WTC11 (cell line): ENCODE results near the gene NECAB3. TPM values are rescaled to one million over a fixed set of nuclear protein-coding genes. Genes with fewer than 3 reads are reported as not detected.

Experiments
- ATAC-seq: fragments of 200-7000 bp; cut with Tn5 transposase; 2 replicates; pipeline ENCODE4 v1.10.0; 2021; ENCODE audit warnings: mild to moderate bottlenecking, moderate library complexity
- CTCF ChIA-PET: fragments of 300-600 bp; sonication (Branson Sonifier 250); formaldehyde crosslinking; loops from one replicate; lab custom pipeline; 2021; ENCODE audit warnings: antibody characterized with exemption; lab: Charles Lee
- POLR2A ChIA-PET: fragments of 350-600 bp; sonication (Branson Sonifier 250); formaldehyde crosslinking; loops from one replicate; lab custom pipeline; 2021; ENCODE audit warnings: antibody characterized with exemption; lab: Charles Lee
- DNase-seq: peaks from one replicate; pipeline ENCODE4 v3.0.0; 2021; ENCODE audit warnings: low spot score
- H3K27ac Mint-ChIP-seq: 2 replicates; pipeline ENCODE4 v1.8.0; 2021; ENCODE audit warnings: mixed read lengths
- H3K27me3 Mint-ChIP-seq: 2 replicates; pipeline ENCODE4 v1.8.0; 2021; ENCODE audit warnings: low read depth, mild to moderate bottlenecking, moderate library complexity, mixed read lengths
- H3K36me3 Mint-ChIP-seq: 2 replicates; pipeline ENCODE4 v1.8.0; 2021; ENCODE audit warnings: mixed read lengths
- H3K4me1 Mint-ChIP-seq: 2 replicates; pipeline ENCODE4 v1.8.0; 2022; ENCODE audit warnings: mixed read lengths
- H3K4me3 Mint-ChIP-seq: 2 replicates; pipeline ENCODE4 v1.8.0; 2021; ENCODE audit warnings: mild to moderate bottlenecking, moderate library complexity, mixed read lengths
- H3K9me3 Mint-ChIP-seq: 2 replicates; pipeline ENCODE4 v1.8.0; 2021; ENCODE audit warnings: mixed read lengths
- CREB1 ChIP-seq: sonication (generic); formaldehyde crosslinking; IDR thresholded peaks from 2 replicates; pipeline ENCODE4 v1.8.0; 2023; ENCODE audit warnings: mild to moderate bottlenecking, missing genetic modification reagents
- EMX1 ChIP-seq: fragments of 250-450 bp; sonication (Bioruptor Pico); IDR thresholded peaks from 2 replicates; pipeline ENCODE4 v1.8.0; 2021; ENCODE audit warnings: mild to moderate bottlenecking
- ETV6 ChIP-seq: sonication (generic); formaldehyde crosslinking; IDR thresholded peaks from 2 replicates; pipeline ENCODE4 v1.8.1; 2022; ENCODE audit warnings: mild to moderate bottlenecking, missing genetic modification reagents
- GTF2I ChIP-seq: fragments of 250-450 bp; sonication (Bioruptor Pico); conservative IDR thresholded peaks from 2 replicates; pipeline ENCODE4 v1.4.0; 2021; ENCODE audit warnings: mild to moderate bottlenecking
- NFATC4 ChIP-seq: fragments of 250-450 bp; sonication (Bioruptor Pico); IDR thresholded peaks from 2 replicates; pipeline ENCODE4 v1.9.0; 2021; ENCODE audit warnings: mild to moderate bottlenecking
- SMAD3 ChIP-seq: sonication (generic); formaldehyde crosslinking; IDR thresholded peaks from 2 replicates; pipeline ENCODE4 v1.8.0; 2022; ENCODE audit warnings: missing genetic modification reagents, mild to moderate bottlenecking, borderline replicate concordance
- STAT6 ChIP-seq: sonication (generic); formaldehyde crosslinking; conservative IDR thresholded peaks from 2 replicates; pipeline ENCODE4 v1.8.1; 2023; ENCODE audit warnings: mild to moderate bottlenecking, low read depth, missing genetic modification reagents, moderate library complexity
- TCF7 ChIP-seq: sonication (generic); formaldehyde crosslinking; IDR thresholded peaks from 2 replicates; pipeline ENCODE4 v1.8.0; 2022; ENCODE audit warnings: mild to moderate bottlenecking, low read depth, missing genetic modification reagents, moderate library complexity
- TEAD4 ChIP-seq: sonication (generic); formaldehyde crosslinking; IDR thresholded peaks from 2 replicates; pipeline ENCODE4 v1.8.0; 2022; ENCODE audit warnings: mild to moderate bottlenecking, missing genetic modification reagents
- ZBTB21 ChIP-seq: sonication (generic); formaldehyde crosslinking; IDR thresholded peaks from 2 replicates; pipeline ENCODE4 v1.8.1; 2023; ENCODE audit warnings: mild to moderate bottlenecking, missing genetic modification reagents, borderline replicate concordance
- ZNF263 ChIP-seq: sonication (generic); formaldehyde crosslinking; IDR thresholded peaks from 2 replicates; pipeline ENCODE4 v1.8.1; 2022; ENCODE audit warnings: low read depth, mild to moderate bottlenecking, moderate library complexity, missing genetic modification reagents
- ZNF423 ChIP-seq: fragments of 250-450 bp; sonication (Bioruptor Pico); IDR thresholded peaks from 2 replicates; pipeline ENCODE4 v2.1.2; 2022; ENCODE audit warnings: mild to moderate bottlenecking, moderate library complexity
- ZNF425 ChIP-seq: fragments of 250-450 bp; sonication (Bioruptor Pico); conservative IDR thresholded peaks from 2 replicates; pipeline ENCODE4 v1.9.0; 2021; ENCODE audit warnings: mild to moderate bottlenecking
- total RNA-seq: library from RNA; stranded (reverse); gene quantifications from 3 replicates; pipeline ENCODE4 v1.2.3, GENCODE V29; 2021
- TF ChIP-seq, protein P1 (sequence below): fragments of 250-450 bp; sonication (Bioruptor Pico); IDR thresholded peaks from 2 replicates; pipeline ENCODE4 v2.1.2; 2022; ENCODE audit warnings: mild to moderate bottlenecking, moderate library complexity
- TF ChIP-seq, protein P2 (sequence below): sonication (generic); formaldehyde crosslinking; IDR thresholded peaks from 2 replicates; pipeline ENCODE4 v1.8.0; 2023; ENCODE audit warnings: mild to moderate bottlenecking, missing genetic modification reagents
- TF ChIP-seq, protein P3 (sequence below): sonication (generic); formaldehyde crosslinking; IDR thresholded peaks from 2 replicates; pipeline ENCODE4 v1.8.1; 2023; ENCODE audit warnings: mild to moderate bottlenecking, missing genetic modification reagents, borderline replicate concordance

The NECAB3 gene
- total RNA-seq, 1 experiment from 2014 or later, result 38.0 TPM

DNA sequence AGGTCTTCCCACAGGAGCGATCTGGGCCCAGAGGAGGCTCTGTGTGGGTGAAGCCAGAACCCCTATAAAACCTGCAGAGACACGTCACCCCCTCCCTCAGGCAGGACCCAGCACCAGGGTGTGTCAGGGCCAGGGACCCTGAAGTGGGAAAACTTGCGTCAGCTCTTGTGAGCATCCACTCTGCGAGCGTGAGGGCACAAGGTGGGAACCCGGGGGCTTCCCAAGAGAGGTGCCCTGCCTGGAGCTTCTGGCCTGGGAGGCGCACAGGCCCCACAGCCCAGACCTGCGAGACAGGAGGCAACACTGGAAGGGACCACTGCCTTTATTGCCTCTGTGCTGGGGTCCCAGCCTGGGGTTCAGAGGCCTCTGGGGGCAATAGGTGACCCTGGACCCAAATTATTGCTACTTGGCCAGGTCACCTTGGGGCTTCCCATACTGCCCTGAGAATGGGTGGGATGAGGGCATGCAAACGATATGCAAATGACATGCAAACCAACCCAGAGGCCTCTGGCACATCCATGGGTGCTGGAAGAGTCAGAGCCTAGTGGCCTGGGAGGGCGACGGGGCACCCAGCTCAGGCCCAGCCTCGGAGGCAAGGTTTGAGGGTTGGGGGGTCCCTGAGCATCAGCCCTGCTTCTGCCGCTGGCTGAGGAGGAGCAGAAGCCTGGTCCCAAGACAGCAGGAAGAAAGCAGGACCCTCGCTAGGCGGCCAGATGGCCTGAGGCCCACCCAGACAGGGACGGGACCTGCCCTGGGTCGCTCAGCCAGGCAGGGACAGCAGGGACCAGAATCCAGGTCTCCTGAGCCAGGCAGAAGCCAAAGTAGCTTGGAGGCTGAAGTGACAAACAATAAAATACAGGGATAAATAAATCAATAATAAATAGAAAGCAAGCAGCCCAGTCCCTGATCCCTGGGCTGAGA is 17.2 kb downstream of the NECAB3 start (continued):
- TF ChIP-seq ZBTB21, result no peak
- TF ChIP-seq, protein P1, sequence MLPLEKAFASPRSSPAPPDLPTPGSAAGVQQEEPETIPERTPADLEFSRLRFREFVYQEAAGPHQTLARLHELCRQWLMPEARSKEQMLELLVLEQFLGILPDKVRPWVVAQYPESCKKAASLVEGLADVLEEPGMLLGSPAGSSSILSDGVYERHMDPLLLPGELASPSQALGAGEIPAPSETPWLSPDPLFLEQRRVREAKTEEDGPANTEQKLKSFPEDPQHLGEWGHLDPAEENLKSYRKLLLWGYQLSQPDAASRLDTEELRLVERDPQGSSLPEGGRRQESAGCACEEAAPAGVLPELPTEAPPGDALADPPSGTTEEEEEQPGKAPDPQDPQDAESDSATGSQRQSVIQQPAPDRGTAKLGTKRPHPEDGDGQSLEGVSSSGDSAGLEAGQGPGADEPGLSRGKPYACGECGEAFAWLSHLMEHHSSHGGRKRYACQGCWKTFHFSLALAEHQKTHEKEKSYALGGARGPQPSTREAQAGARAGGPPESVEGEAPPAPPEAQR (CRISPR knock-in tag), result no peak
- TF ChIP-seq EMX1 (CRISPR knock-in tag), result no peak
- no peak for TF ChIP-seq ZNF263
- TF ChIP-seq NFATC4 (CRISPR knock-in tag), result no peak
- no peak for TF ChIP-seq GTF2I (CRISPR knock-in tag)
- no peak for TF ChIP-seq CREB1 (CRISPR knock-in tag)
- TF ChIP-seq SMAD3 (CRISPR knock-in tag), result no peak
- no peak for TF ChIP-seq ZNF423 (CRISPR knock-in tag)

- TF ChIP-seq ETV6 (CRISPR knock-in tag) (no peak), NFATC4 (CRISPR knock-in tag) (no peak), TCF7 (CRISPR knock-in tag) (no peak), ZNF263 (no peak), CREB1 (CRISPR knock-in tag) (no peak), ZNF425 (CRISPR knock-in tag) (no peak), STAT6 (CRISPR knock-in tag) (no peak), EMX1 (CRISPR knock-in tag) (no peak), TEAD4 (CRISPR knock-in tag) (no peak)
- TF ChIP-seq, protein P2, sequence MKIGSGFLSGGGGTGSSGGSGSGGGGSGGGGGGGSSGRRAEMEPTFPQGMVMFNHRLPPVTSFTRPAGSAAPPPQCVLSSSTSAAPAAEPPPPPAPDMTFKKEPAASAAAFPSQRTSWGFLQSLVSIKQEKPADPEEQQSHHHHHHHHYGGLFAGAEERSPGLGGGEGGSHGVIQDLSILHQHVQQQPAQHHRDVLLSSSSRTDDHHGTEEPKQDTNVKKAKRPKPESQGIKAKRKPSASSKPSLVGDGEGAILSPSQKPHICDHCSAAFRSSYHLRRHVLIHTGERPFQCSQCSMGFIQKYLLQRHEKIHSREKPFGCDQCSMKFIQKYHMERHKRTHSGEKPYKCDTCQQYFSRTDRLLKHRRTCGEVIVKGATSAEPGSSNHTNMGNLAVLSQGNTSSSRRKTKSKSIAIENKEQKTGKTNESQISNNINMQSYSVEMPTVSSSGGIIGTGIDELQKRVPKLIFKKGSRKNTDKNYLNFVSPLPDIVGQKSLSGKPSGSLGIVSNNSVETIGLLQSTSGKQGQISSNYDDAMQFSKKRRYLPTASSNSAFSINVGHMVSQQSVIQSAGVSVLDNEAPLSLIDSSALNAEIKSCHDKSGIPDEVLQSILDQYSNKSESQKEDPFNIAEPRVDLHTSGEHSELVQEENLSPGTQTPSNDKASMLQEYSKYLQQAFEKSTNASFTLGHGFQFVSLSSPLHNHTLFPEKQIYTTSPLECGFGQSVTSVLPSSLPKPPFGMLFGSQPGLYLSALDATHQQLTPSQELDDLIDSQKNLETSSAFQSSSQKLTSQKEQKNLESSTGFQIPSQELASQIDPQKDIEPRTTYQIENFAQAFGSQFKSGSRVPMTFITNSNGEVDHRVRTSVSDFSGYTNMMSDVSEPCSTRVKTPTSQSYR (CRISPR knock-in tag), result no peak
- TF ChIP-seq, protein P3, sequence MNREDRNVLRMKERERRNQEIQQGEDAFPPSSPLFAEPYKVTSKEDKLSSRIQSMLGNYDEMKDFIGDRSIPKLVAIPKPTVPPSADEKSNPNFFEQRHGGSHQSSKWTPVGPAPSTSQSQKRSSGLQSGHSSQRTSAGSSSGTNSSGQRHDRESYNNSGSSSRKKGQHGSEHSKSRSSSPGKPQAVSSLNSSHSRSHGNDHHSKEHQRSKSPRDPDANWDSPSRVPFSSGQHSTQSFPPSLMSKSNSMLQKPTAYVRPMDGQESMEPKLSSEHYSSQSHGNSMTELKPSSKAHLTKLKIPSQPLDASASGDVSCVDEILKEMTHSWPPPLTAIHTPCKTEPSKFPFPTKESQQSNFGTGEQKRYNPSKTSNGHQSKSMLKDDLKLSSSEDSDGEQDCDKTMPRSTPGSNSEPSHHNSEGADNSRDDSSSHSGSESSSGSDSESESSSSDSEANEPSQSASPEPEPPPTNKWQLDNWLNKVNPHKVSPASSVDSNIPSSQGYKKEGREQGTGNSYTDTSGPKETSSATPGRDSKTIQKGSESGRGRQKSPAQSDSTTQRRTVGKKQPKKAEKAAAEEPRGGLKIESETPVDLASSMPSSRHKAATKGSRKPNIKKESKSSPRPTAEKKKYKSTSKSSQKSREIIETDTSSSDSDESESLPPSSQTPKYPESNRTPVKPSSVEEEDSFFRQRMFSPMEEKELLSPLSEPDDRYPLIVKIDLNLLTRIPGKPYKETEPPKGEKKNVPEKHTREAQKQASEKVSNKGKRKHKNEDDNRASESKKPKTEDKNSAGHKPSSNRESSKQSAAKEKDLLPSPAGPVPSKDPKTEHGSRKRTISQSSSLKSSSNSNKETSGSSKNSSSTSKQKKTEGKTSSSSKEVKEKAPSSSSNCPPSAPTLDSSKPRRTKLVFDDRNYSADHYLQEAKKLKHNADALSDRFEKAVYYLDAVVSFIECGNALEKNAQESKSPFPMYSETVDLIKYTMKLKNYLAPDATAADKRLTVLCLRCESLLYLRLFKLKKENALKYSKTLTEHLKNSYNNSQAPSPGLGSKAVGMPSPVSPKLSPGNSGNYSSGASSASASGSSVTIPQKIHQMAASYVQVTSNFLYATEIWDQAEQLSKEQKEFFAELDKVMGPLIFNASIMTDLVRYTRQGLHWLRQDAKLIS (CRISPR knock-in tag), result no peak
- CTCF ChIA-PET, result interaction anchor here (0.7 to 6.9 kb wide), 3 partner anchors 10 to 199 kb away, joined by 3 to 134 read pairs (median 6); partner anchors contain the start of genes ACTL10 and C20orf144
- Mint-ChIP-seq H3K27me3 (no peaks in the 10 kb centered on the region), H3K9me3 (no peaks in the 10 kb centered on the region), H3K4me1 (peaks cover 23% of the 10 kb centered on the region), H3K36me3 (peaks cover 6% of the 10 kb centered on the region), H3K27ac (no peak overlapping the region), H3K4me3 (no peak overlapping the region)
- POLR2A ChIA-PET, result interaction anchor here (4.6 kb wide), 1 partner anchor 11 kb away, joined by 24 read pairs; the partner anchor contains the start of gene ACTL10
- ATAC-seq (no peak), DNase-seq (no peak)
Measured at GRCh38 chr20:33656010-33656782, 18.0 kb downstream of the NECAB3 start.
